ENCODE results near the gene POFUT2. TPM values are rescaled to one million over a fixed set of nuclear protein-coding genes. Genes with fewer than 3 reads are reported as not detected.

The POFUT2 gene
- total RNA-seq, 1 experiment from 2014 or later: 31.4 TPM

- BruUV-seq (replicated peaks): no TSS peak
- Mint-ChIP-seq H3K9me3 (ENCODE audit: low read depth, unreplicated experiment) (no peaks in the 10 kb centered on the region), H3K27me3 (ENCODE audit: unreplicated experiment) (no peaks in the 10 kb centered on the region), H3K27ac (ENCODE audit: unreplicated experiment) (no peak overlapping the region), H3K4me3 (ENCODE audit: low read depth, unreplicated experiment) (peak overlapping the region; percentile 68), H3K4me1 (ENCODE audit: low read depth, unreplicated experiment) (no peaks in the 10 kb centered on the region), H3K36me3 (ENCODE audit: insufficient read depth, unreplicated experiment) (peaks cover 21% of the 10 kb centered on the region)
- DNase-seq: no peak
- intact Hi-C loops (cut with micrococcal nuclease; ENCODE audit: unreplicated experiment): no loop called here
- TF ChIP-seq CTCF (IDR thresholded peaks at IDR 0.05; ENCODE audit: unreplicated experiment): no peak
- CTCF ChIA-PET: no interaction called here
Observed at GRCh38 chr21:45286671-45287437, 841 bp downstream of the POFUT2 start.

DNA sequence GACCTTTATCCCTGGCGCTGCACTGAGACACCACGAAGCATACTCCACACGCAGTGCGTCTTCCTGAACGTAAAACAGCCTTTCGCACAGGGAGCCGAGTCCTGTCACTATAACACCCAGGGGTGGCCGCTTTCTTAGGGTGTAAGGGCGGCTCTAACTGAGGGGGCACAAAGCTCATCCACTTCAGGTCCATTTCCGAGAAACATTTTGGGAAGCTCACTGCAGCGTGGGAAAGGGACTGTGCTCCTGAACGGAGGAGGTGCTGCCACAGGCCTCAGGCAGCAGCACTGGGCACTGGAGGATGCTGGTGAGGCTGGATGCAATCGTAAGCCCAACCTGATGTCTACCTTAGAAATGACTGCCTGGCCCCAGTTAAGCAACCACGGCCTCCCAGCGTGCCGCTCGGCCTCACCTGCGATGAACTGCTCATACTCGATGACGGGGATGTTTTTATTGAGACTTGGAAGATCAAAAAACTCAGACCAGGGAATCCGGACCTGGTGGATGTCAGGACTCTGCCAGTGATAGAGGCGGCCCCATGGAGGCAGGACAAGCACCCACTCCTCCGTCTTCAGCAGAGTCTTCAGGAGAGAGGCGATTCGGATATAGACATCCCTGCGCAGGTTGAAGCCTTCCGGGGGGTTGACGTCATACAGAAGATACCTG lies 2.3 kb downstream of the POFUT2 start:
- H3K27ac Mint-ChIP-seq (ENCODE audit: unreplicated experiment): no peak overlapping the region
- intact Hi-C loops (cut with micrococcal nuclease; ENCODE audit: unreplicated experiment): no loop called here

GRCh38 chr21:45284456-45284741 lies 3.3 kb downstream of the POFUT2 start:
- no TSS peak for BruUV-seq (replicated peaks)
- no peaks in the 10 kb centered on the region for H3K27me3 Mint-ChIP-seq (ENCODE audit: unreplicated experiment)
- H3K27ac Mint-ChIP-seq (ENCODE audit: unreplicated experiment): no peak overlapping the region
- intact Hi-C loops (cut with micrococcal nuclease; ENCODE audit: unreplicated experiment): no loop called here
- TF ChIP-seq CTCF (IDR thresholded peaks at IDR 0.05; ENCODE audit: unreplicated experiment): no peak
- H3K4me1 Mint-ChIP-seq (ENCODE audit: low read depth, unreplicated experiment): no peaks in the 10 kb centered on the region
- H3K9me3 Mint-ChIP-seq (ENCODE audit: low read depth, unreplicated experiment): no peaks in the 10 kb centered on the region
- peaks cover 38% of the 10 kb centered on the region for H3K36me3 Mint-ChIP-seq (ENCODE audit: insufficient read depth, unreplicated experiment)
- CTCF ChIA-PET: interaction anchor here (0.5 kb wide), 1 partner anchor 102 kb away, joined by 7 read pairs; no protein-coding TSS in a partner anchor
- H3K4me3 Mint-ChIP-seq (ENCODE audit: low read depth, unreplicated experiment): no peak overlapping the region
- DNase-seq: no peak

More for the DNA sequence above, 2.3 kb downstream of the POFUT2 start:
- H3K27me3 Mint-ChIP-seq (ENCODE audit: unreplicated experiment): no peaks in the 10 kb centered on the region
- H3K4me1 Mint-ChIP-seq (ENCODE audit: low read depth, unreplicated experiment): no peaks in the 10 kb centered on the region
- DNase-seq: no peak
- peaks cover 30% of the 10 kb centered on the region for H3K36me3 Mint-ChIP-seq (ENCODE audit: insufficient read depth, unreplicated experiment)
- no TSS peak for BruUV-seq (replicated peaks)
- CTCF ChIA-PET: no interaction called here
- peak overlapping the region; percentile 21 for H3K4me3 Mint-ChIP-seq (ENCODE audit: low read depth, unreplicated experiment)
- no peak for TF ChIP-seq CTCF (IDR thresholded peaks at IDR 0.05; ENCODE audit: unreplicated experiment)
- H3K9me3 Mint-ChIP-seq (ENCODE audit: low read depth, unreplicated experiment): no peaks in the 10 kb centered on the region

GRCh38 chr21:45283611-45284455 lies 3.9 kb downstream of the POFUT2 start:
- DNase-seq: no peak
- H3K4me1 Mint-ChIP-seq (ENCODE audit: low read depth, unreplicated experiment): no peaks in the 10 kb centered on the region
- no peak for TF ChIP-seq CTCF (IDR thresholded peaks at IDR 0.05; ENCODE audit: unreplicated experiment)
- no TSS peak for BruUV-seq (replicated peaks)
- H3K4me3 Mint-ChIP-seq (ENCODE audit: low read depth, unreplicated experiment): no peak overlapping the region
- H3K27me3 Mint-ChIP-seq (ENCODE audit: unreplicated experiment): no peaks in the 10 kb centered on the region
- no peak overlapping the region for H3K27ac Mint-ChIP-seq (ENCODE audit: unreplicated experiment)
- CTCF ChIA-PET: interaction anchor here (0.5 kb wide), 1 partner anchor 102 kb away, joined by 7 read pairs; no protein-coding TSS in a partner anchor
- no peaks in the 10 kb centered on the region for H3K9me3 Mint-ChIP-seq (ENCODE audit: low read depth, unreplicated experiment)
- intact Hi-C loops (cut with micrococcal nuclease; ENCODE audit: unreplicated experiment): no loop called here
- H3K36me3 Mint-ChIP-seq (ENCODE audit: insufficient read depth, unreplicated experiment): peaks cover 39% of the 10 kb centered on the region
